Measurements from ENCODE around the gene AIG1. TPM values are rescaled to one million over a fixed set of nuclear protein-coding genes. Genes with fewer than 3 reads are reported as not detected.

Gene AIG1
- total and polyA plus RNA-seq, 2 of the 4 experiments (the other 2 are of a cell fraction), result 21.3 to 27.1 TPM

DNA sequence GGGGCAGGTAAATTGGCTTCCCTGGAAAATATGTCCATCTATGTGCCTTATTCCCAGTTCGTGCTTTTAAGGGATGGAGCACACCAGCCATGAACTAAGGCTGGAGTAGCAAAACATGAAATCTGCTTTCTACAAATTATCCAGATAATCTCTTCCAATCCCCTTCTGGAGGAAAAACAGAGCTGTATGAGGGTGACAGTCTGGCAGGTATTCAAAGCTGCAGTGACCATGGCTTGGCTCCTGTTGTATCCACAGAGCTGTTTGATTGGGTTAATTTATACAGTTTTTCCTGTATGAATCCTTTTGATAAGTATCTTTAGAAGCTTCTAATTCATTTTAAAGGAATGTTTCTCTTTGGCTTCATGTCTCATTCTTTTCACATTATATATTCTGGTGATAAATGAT is 144.4 kb downstream of the AIG1 start:
- H3K23ac ChIP-seq (ENCODE audit: low read depth, low read length), result no peak overlapping the region
- no peak overlapping the region for H2AK9ac ChIP-seq (replicated peaks; ENCODE audit: low read depth, low read length, poor library complexity)
- no CpG with 5 or more reads among the region's 1 CpG for WGBS, 2 experiments (ENCODE audit: extremely low coverage in 2 of 2, insufficient read length in 1 of 2)
- no peak overlapping the region for H3K9ac ChIP-seq (ENCODE audit: low read depth, low read length)
- no peak overlapping the region for H3K4ac ChIP-seq (ENCODE audit: low read depth, low read length)
- no peak overlapping the region for H3K27ac ChIP-seq (ENCODE audit: insufficient read depth, low read length)
- ATAC-seq (ENCODE audit: low read depth), result no peak
- no peaks in the 10 kb centered on the region for H4K20me1 ChIP-seq (ENCODE audit: insufficient read depth, low read length)
- H3K36me3 ChIP-seq (ENCODE audit: control insufficient read depth, insufficient read depth, low read length), result no peaks in the 10 kb centered on the region
- H4K91ac ChIP-seq (ENCODE audit: insufficient read depth, low read depth, low read length), result no peak overlapping the region
- H3K56ac ChIP-seq (ENCODE audit: extremely low read depth, insufficient read depth, low read length), result no peak overlapping the region
- H3K27me3 ChIP-seq (ENCODE audit: control insufficient read depth, insufficient read depth, low read length), result no peaks in the 10 kb centered on the region
- H2BK20ac ChIP-seq (ENCODE audit: low read depth, low read length), result no peak overlapping the region
- in situ Hi-C loops (cut with MboI; ENCODE audit: low sequenced_read_pairs), result no loop called here
- peaks cover 2% of the 10 kb centered on the region; the same call in 1 of the 2 replicates for H3K4me1 ChIP-seq (ENCODE audit: control insufficient read depth, insufficient read depth, low read length)
- no peak overlapping the region for H3K18ac ChIP-seq (ENCODE audit: low read depth, low read length)
- no peak overlapping the region for H3K4me3 ChIP-seq (ENCODE audit: insufficient read depth, low read depth, low read length)
- H2AFZ ChIP-seq (replicated peaks; ENCODE audit: low read length, poor library complexity), result no peak overlapping the region
- H3K14ac ChIP-seq (replicated peaks; ENCODE audit: low read depth, low read length), result no peak overlapping the region
- TF ChIP-seq, protein P1, sequence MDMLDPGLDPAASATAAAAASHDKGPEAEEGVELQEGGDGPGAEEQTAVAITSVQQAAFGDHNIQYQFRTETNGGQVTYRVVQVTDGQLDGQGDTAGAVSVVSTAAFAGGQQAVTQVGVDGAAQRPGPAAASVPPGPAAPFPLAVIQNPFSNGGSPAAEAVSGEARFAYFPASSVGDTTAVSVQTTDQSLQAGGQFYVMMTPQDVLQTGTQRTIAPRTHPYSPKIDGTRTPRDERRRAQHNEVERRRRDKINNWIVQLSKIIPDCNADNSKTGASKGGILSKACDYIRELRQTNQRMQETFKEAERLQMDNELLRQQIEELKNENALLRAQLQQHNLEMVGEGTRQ (IDR thresholded peaks at IDR 0.05; ENCODE audit: low read depth, low read length), result no peak
- TF ChIP-seq CEBPB (IDR thresholded peaks at IDR 0.05; ENCODE audit: low read depth, low read length), result no peak
- TF ChIP-seq MAZ (IDR thresholded peaks at IDR 0.05; ENCODE audit: borderline replicate concordance, low read depth, low read length), result no peak
- no peak for TF ChIP-seq SMC3 (IDR thresholded peaks at IDR 0.05; ENCODE audit: low read depth, low read length)
- no peak for TF ChIP-seq POLR2A (IDR thresholded peaks at IDR 0.05; ENCODE audit: low read depth, low read length)
- TF ChIP-seq RFX5 (IDR thresholded peaks at IDR 0.05; ENCODE audit: low read depth, low read length), result no peak
- TF ChIP-seq, protein P2, sequence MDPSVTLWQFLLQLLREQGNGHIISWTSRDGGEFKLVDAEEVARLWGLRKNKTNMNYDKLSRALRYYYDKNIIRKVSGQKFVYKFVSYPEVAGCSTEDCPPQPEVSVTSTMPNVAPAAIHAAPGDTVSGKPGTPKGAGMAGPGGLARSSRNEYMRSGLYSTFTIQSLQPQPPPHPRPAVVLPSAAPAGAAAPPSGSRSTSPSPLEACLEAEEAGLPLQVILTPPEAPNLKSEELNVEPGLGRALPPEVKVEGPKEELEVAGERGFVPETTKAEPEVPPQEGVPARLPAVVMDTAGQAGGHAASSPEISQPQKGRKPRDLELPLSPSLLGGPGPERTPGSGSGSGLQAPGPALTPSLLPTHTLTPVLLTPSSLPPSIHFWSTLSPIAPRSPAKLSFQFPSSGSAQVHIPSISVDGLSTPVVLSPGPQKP (IDR thresholded peaks at IDR 0.05; ENCODE audit: borderline replicate concordance, low read depth, low read length), result no peak
- TF ChIP-seq NFE2L2 (IDR thresholded peaks at IDR 0.05; ENCODE audit: low read depth, low read length), result no peak
- no peak for TF ChIP-seq CHD1 (IDR thresholded peaks at IDR 0.05; ENCODE audit: low read depth, low read length)
- H2BK15ac ChIP-seq (ENCODE audit: low read depth, low read length), result no peak overlapping the region
- H2BK120ac ChIP-seq (ENCODE audit: low read depth, low read length), result no peak overlapping the region
- dilution Hi-C loops (cut with HindIII; ENCODE audit: low sequenced_read_pairs, unreplicated experiment), result no loop called here
- H3K9me1 ChIP-seq (ENCODE audit: insufficient read depth, low read length), result no peaks in the 10 kb centered on the region
- 0 out of 2 replicates have a peak, but pooled peaks cover 2% of the 10 kb centered on the region for H3K9me3 ChIP-seq (ENCODE audit: control insufficient read depth, insufficient read depth, low read length)
- ChIA-PET CTCF (no interaction called here), POLR2A (ENCODE audit: unreplicated experiment) (no interaction called here)
- no peaks in the 10 kb centered on the region for H3K79me1 ChIP-seq (ENCODE audit: low read depth in 1 of 2, low read length in 2 of 2)
- H4K8ac ChIP-seq (ENCODE audit: low read depth in 2 of 2, low read length in 2 of 2), result no peak overlapping the region
- no peak overlapping the region for H3K4me2 ChIP-seq (ENCODE audit: low read depth, low read length)
- no peak for DNase-seq
- H2AK5ac ChIP-seq (ENCODE audit: low read depth, low read length), result no peak overlapping the region
- no peak overlapping the region for H2BK5ac ChIP-seq (ENCODE audit: low read depth, low read length, poor library complexity, severe bottlenecking)
- H4K5ac ChIP-seq (ENCODE audit: low read depth, low read length), result no peak overlapping the region
- intact Hi-C loops (cut with micrococcal nuclease), result no loop called here
- no TSS peak for BruUV-seq (replicated peaks)
